Tibial artery (tissue), 4 donors: ENCODE measurements around the gene ARL15.

Experiments
- DNase-seq, 2 donors: peaks; one replicate each; pipeline ENCODE4 v3.0.0-alpha.2; 2019
- H3K27ac ChIP-seq, 2 donors: fragments of 200-600 bp; sonication (generic) in 1 of 2; 1 replicate in 1 of 2; 2 replicates in 1 of 2; pipeline ENCODE4 v1.5.1; 2018 to 2019; ENCODE audit warnings: mild to moderate bottlenecking in 1 of 2
- H3K27me3 ChIP-seq, 2 donors: fragments of 200-600 bp; sonication (generic) in 1 of 2; one replicate each; pipeline versions ENCODE4 v1.5.1 to v1.6.0; 2016 to 2019
- H3K36me3 ChIP-seq, 3 donors: fragments of 200-600 bp; sonication (generic) in 2 of 3; one replicate each; pipeline ENCODE4 v1.5.1; 2016 to 2019; ENCODE audit warnings: mild to moderate bottlenecking in 2 of 3
- H3K4me1 ChIP-seq, 4 donors: fragments of 200-600 bp; sonication (generic) in 2 of 4; 1 replicate in 3 of 4; 2 replicates in 1 of 4; pipeline ENCODE4 v1.5.1; 2016 to 2019
- H3K4me3 ChIP-seq, 2 donors: fragments of 200-600 bp; sonication (generic) in 1 of 2; 1 replicate in 1 of 2; 2 replicates in 1 of 2; pipeline ENCODE4 v1.5.1; 2018 to 2019; ENCODE audit warnings: mild to moderate bottlenecking in 2 of 2
- H3K9me3 ChIP-seq, 3 donors: fragments of 200-600 bp; sonication (generic) in 1 of 3; one replicate each; pipeline ENCODE4 v1.5.1; 2016 to 2019
- intact Hi-C: fragments of 100-400 bp; cut with DNase I; formaldehyde crosslinking; loops from one replicate; pipeline ENCODE4 v1.15.0; 2023; ENCODE audit warnings: low total_unique reads
- TF ChIP-seq, protein P1 (sequence below), 2 experiments: fragments of 200-600 bp in 1 of 2; fragments of 450-650 bp in 1 of 2; IDR thresholded peaks; one replicate each; pipeline ENCODE4 v1.5.1; 2017 to 2019; ENCODE audit warnings: antibody characterized with exemption in 2 of 2, mild to moderate bottlenecking in 1 of 2, moderate library complexity in 1 of 2

ARL15 gene

DNA sequence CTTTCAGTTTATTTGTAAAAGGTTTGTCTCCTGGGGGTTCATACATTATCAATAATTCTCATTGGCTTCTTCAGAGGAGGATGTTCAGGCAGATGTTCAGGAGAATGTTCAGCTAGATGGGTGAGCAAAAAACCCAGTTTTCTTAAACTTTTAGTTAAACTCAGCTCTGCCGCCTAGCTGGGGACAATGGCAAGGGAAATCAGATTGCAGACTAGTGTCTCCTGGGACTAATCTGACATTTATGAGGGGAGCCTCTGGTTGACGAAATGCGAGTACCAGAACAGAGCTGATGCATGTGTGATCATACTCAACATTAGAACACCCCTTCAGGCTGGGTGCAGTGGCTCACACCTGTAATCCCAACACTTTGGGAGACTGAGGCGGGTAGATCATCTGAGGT is 314.4 kb downstream of the ARL15 start:
- DNase-seq, result no peak
- H3K9me3 ChIP-seq, result no peaks in the 10 kb centered on the region
- H3K36me3 ChIP-seq, result no peaks in the 10 kb centered on the region
- H3K27me3 ChIP-seq, result no peaks in the 10 kb centered on the region
- H3K4me1 ChIP-seq, result no peaks in the 10 kb centered on the region
- TF ChIP-seq, protein P1, sequence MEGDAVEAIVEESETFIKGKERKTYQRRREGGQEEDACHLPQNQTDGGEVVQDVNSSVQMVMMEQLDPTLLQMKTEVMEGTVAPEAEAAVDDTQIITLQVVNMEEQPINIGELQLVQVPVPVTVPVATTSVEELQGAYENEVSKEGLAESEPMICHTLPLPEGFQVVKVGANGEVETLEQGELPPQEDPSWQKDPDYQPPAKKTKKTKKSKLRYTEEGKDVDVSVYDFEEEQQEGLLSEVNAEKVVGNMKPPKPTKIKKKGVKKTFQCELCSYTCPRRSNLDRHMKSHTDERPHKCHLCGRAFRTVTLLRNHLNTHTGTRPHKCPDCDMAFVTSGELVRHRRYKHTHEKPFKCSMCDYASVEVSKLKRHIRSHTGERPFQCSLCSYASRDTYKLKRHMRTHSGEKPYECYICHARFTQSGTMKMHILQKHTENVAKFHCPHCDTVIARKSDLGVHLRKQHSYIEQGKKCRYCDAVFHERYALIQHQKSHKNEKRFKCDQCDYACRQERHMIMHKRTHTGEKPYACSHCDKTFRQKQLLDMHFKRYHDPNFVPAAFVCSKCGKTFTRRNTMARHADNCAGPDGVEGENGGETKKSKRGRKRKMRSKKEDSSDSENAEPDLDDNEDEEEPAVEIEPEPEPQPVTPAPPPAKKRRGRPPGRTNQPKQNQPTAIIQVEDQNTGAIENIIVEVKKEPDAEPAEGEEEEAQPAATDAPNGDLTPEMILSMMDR (IDR thresholded peaks at IDR 0.05), result no peak
- no peak overlapping the region for H3K27ac ChIP-seq
- intact Hi-C loops, result no loop called here
- H3K4me3 ChIP-seq, result no peak overlapping the region

DNA sequence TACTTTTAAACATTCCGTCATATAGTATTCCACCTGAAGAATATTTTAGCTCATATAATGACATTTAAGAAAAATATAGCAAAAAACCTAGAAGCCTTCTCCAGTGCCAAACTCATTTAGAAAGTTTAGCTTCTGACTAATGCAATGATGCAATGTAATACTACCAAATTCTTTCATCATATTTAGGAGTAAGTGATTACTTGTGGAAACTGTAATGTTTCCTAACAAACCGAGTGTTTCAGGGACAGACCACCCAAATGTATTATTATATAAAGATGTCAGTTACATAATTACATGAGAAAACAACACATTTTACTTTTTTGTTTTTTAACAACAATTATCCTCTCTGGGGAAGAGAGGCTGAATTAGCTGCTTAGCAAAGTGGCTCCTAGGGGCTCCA is 316.2 kb downstream of the ARL15 start:
- TF ChIP-seq, protein P1 (IDR thresholded peaks at IDR 0.05), result no peak
- no peaks in the 10 kb centered on the region for H3K9me3 ChIP-seq
- DNase-seq, result no peak
- no peaks in the 10 kb centered on the region for H3K27me3 ChIP-seq
- H3K27ac ChIP-seq, result no peak overlapping the region
- H3K36me3 ChIP-seq, result no peaks in the 10 kb centered on the region
- intact Hi-C loops, result no loop called here
- H3K4me3 ChIP-seq, result no peak overlapping the region
- no peaks in the 10 kb centered on the region for H3K4me1 ChIP-seq

DNA sequence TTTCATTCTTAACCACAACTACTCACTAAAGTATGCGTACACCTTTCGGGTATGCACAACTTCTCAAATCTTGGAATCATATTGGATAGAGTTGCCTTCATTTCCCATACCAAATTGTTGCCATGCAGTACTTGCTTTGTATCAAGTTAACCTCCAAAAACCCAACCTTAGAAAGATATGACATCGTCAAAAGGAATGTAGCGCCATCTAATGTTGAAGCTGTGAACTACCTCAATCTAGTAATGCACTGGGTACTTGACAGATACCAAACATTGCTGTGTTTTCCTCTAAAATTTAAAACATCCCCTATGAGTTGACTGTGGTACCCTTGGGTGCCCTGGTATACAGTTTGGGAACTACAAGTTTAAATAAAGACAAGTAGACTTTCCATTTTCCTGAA is 318.4 kb downstream of the ARL15 start:
- Histone ChIP-seq H3K4me1 (no peaks in the 10 kb centered on the region), H3K9me3 (no peaks in the 10 kb centered on the region), H3K36me3 (no peaks in the 10 kb centered on the region), H3K27me3 (no peaks in the 10 kb centered on the region), H3K27ac (no peak overlapping the region), H3K4me3 (no peak overlapping the region)
- DNase-seq, result no peak
- intact Hi-C loops, result no loop called here
- TF ChIP-seq, protein P1 (IDR thresholded peaks at IDR 0.05), result no peak

DNA sequence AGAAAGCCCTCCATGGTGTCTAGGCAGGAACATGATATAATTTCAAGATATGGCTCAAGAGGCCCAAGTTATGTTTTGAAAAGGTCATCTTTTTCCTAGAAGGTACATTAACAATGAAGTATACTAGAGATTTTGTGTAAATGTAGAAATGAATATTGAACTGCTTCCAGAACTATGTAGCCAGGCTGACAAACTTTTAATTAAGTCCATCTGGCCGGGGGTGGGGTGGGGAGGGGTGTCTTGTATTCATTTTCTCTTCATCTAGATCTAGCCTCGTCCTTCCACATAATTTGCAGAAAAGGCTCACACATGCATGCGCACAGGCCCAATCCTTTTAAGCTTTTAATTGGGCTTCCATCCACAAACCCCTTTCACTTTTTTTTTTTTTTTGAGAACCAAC is 323.3 kb downstream of the ARL15 start:
- Histone ChIP-seq H3K27ac (no peak overlapping the region), H3K4me1 (no peaks in the 10 kb centered on the region), H3K27me3 (no peaks in the 10 kb centered on the region), H3K4me3 (no peak overlapping the region), H3K36me3 (no peaks in the 10 kb centered on the region), H3K9me3 (no peaks in the 10 kb centered on the region)
- DNase-seq, result no peak
- intact Hi-C loops, result no loop called here
- TF ChIP-seq, protein P1 (IDR thresholded peaks at IDR 0.05), result no peak

DNA sequence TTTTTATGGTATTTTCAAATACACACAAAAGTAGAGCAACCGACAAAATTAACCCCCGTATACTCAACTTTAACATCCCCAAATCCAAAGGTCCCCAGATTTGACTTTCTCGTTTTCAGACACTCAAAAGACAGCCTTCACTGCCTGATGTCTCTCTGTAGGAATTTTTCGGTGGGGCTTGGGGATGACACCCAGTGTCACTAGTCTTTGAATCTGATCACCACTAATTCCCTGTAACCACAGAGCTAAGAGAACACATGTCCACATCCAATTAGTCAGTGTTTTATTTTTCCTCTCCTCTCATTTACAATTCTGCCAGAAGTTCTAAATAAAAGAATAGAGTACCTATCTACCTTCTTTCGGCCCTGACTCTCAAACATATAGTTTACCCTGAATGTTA is 324.6 kb downstream of the ARL15 start:
- Histone ChIP-seq H3K9me3 (no peaks in the 10 kb centered on the region), H3K4me1 (no peaks in the 10 kb centered on the region), H3K27ac (no peak overlapping the region), H3K36me3 (no peaks in the 10 kb centered on the region), H3K4me3 (no peak overlapping the region), H3K27me3 (no peaks in the 10 kb centered on the region)
- intact Hi-C loops, result no loop called here
- TF ChIP-seq, protein P1 (IDR thresholded peaks at IDR 0.05), result no peak
- DNase-seq, result no peak

DNA sequence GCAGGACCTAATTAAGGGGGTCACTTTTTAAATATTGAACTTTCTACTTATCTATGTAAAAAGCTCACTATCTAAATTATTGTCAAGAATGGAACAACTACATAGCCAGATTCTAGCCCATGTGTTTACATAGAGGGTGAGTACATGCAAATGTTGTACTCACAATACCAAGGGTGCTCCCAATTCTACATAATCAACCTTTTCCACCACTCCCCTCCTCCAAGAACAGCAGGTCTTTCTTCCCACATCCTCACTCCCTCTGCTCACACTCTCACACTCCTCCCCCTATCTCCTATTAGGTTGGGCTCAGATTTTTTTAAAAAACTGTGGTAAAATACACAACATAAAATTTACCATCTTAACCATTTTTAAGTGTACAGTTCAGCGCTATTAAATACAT is 325.4 kb downstream of the ARL15 start:
- intact Hi-C loops, result no loop called here
- DNase-seq, result no peak
- Histone ChIP-seq H3K27ac (no peak overlapping the region), H3K36me3 (no peaks in the 10 kb centered on the region), H3K9me3 (no peaks in the 10 kb centered on the region), H3K4me1 (no peaks in the 10 kb centered on the region), H3K27me3 (no peaks in the 10 kb centered on the region), H3K4me3 (no peak overlapping the region)
- TF ChIP-seq, protein P1 (IDR thresholded peaks at IDR 0.05), result no peak
